KMS-11 (cell line): ENCODE results near the gene NCS1.

Source experiments
- H2AFZ ChIP-seq: fragments of 200-600 bp; sonication (generic); 2 replicates; pipeline ENCODE4 v1.6.1; 2016; ENCODE audit warnings: antibody characterized with exemption, mixed run types, low read depth
- H3K27ac ChIP-seq: fragments of 200-600 bp; sonication (generic); 2 replicates; pipeline ENCODE4 v1.6.1; 2016; ENCODE audit warnings: mild to moderate bottlenecking, mixed run types
- H3K27me3 ChIP-seq: fragments of 200-600 bp; sonication (generic); 2 replicates; pipeline ENCODE4 v1.6.1; 2017; ENCODE audit warnings: mild to moderate bottlenecking, low read depth, mixed run types, moderate library complexity; ENCODE audit not compliant: insufficient read depth
- H3K36me3 ChIP-seq: fragments of 200-600 bp; sonication (generic); 2 replicates; pipeline ENCODE4 v1.6.1; 2017; ENCODE audit warnings: mild to moderate bottlenecking, mixed run types; ENCODE audit not compliant: insufficient read depth
- H3K4me1 ChIP-seq: fragments of 200-600 bp; sonication (generic); 2 replicates; pipeline ENCODE4 v1.6.1; 2016; ENCODE audit warnings: mild to moderate bottlenecking, low read depth, mixed run types; ENCODE audit not compliant: poor library complexity, severe bottlenecking
- H3K4me2 ChIP-seq: fragments of 200-600 bp; sonication (generic); 2 replicates; pipeline ENCODE4 v1.7.0; 2016; ENCODE audit warnings: mild to moderate bottlenecking, mixed run types
- H3K4me3 ChIP-seq: fragments of 200-600 bp; sonication (generic); IDR thresholded peaks from 2 replicates; pipeline ENCODE4 v1.6.1; 2017; ENCODE audit warnings: low read depth, low read length, mixed read lengths; ENCODE audit not compliant: insufficient read depth
- H3K79me2 ChIP-seq: fragments of 200-600 bp; sonication (generic); 2 replicates; pipeline ENCODE4 v1.6.1; 2016; ENCODE audit warnings: low read depth, mixed run types; ENCODE audit not compliant: insufficient read depth
- H3K9ac ChIP-seq: fragments of 200-600 bp; sonication (generic); 2 replicates; pipeline ENCODE4 v1.6.1; 2016; ENCODE audit warnings: mild to moderate bottlenecking, mixed run types
- H4K20me1 ChIP-seq: fragments of 200-600 bp; sonication (generic); 2 replicates; pipeline ENCODE4 v1.6.1; 2016; ENCODE audit warnings: mild to moderate bottlenecking, mixed run types; ENCODE audit not compliant: insufficient read depth
- TF ChIP-seq, protein P1 (sequence below): fragments of 200-600 bp; sonication (generic); conservative IDR thresholded peaks from 2 replicates; pipeline ENCODE4 v1.6.1; 2017; ENCODE audit warnings: low read depth, mild to moderate bottlenecking, antibody characterized with exemption, low read length, moderate library complexity, mixed read lengths

NCS1 gene

DNA sequence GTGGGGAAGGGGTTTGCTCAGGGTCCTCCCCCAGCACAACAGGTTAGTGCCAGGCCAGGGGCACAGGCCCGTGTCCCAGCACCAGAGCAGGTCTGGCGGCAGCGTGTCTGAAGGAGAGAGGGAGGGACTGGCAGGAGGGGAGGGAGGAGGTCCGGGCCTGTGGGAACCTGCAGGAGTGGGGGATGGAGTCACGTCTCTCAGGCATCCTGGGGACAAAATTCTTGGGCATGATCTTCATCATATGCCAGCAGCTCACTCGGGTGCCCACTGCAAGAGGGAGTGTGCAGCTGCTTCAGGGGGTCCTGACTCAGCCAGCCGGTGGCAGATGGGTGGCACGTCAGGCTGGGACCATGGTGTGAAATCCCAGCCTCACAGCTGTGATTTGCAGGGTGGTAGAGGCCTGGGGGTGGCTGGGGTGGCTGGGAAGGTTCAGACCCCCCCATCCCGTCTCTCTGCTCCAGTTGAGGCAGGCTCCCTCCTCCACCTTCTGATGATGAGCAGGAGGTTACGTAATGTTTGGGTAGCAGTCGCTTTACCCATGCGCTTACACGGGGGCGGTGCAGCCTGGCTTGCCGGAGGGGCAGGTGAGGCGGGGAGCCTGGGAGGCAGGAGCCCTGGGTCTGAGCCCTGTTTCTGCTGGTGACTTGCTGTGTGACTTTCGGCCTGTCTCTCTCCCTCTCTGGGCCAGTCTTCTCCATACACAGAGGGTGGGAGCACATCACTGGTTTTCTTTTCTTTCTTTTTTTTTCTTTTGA is 40.5 kb downstream of the NCS1 start:
- Histone ChIP-seq H3K4me3 (no peak overlapping the region), H3K4me1 (no peaks in the 10 kb centered on the region), H3K9ac (no peak overlapping the region), H3K79me2 (no peaks in the 10 kb centered on the region), H3K27ac (no peak overlapping the region), H3K4me2 (no peak overlapping the region), H2AFZ (no peak overlapping the region), H4K20me1 (no peaks in the 10 kb centered on the region), H3K27me3 (no peaks in the 10 kb centered on the region), H3K36me3 (no peaks in the 10 kb centered on the region)
- TF ChIP-seq, protein P1, sequence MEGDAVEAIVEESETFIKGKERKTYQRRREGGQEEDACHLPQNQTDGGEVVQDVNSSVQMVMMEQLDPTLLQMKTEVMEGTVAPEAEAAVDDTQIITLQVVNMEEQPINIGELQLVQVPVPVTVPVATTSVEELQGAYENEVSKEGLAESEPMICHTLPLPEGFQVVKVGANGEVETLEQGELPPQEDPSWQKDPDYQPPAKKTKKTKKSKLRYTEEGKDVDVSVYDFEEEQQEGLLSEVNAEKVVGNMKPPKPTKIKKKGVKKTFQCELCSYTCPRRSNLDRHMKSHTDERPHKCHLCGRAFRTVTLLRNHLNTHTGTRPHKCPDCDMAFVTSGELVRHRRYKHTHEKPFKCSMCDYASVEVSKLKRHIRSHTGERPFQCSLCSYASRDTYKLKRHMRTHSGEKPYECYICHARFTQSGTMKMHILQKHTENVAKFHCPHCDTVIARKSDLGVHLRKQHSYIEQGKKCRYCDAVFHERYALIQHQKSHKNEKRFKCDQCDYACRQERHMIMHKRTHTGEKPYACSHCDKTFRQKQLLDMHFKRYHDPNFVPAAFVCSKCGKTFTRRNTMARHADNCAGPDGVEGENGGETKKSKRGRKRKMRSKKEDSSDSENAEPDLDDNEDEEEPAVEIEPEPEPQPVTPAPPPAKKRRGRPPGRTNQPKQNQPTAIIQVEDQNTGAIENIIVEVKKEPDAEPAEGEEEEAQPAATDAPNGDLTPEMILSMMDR, result no peak

DNA sequence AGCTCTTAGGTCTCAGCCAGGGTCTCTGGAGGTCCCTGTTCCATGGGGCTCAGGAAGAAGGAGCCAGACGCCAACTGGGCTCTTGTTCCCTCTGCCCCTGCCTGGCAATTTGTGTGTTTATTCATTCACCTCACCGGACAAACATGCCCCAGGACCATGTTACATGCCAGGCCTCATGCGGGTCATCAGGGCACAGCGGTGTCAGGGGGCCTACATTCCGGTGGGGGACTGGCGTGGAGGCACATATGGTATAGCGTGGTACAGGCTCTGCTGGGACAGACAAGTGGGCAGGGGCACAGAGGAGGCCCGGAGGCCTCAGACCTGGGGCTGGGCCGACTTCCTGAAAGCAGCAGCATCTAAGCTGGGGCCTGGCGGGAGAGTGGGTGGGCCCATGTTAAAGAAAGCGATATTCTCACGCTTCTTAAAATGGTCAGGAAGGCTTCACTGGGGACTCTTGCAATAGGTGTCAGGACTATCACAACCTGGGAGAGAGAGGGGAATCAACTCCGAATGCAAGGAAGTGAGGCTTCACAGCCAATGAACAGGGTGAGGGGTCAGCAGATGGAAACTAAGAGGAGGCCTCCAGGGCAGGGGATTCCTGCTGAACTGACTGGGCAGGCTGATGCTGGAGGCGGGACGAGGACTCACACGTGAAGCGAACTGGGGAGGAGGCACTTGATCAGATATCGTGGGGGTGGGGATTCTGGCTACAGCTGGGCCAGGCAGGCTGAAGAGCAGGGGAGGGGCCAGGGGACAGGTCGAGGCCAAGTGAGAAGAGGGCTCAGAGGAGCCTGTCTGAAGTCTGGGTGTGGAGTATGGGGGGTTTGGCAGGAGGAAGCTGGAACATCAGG is 41.9 kb downstream of the NCS1 start:
- Histone ChIP-seq H3K4me1 (no peaks in the 10 kb centered on the region), H3K79me2 (no peaks in the 10 kb centered on the region), H3K4me2 (no peak overlapping the region), H3K4me3 (no peak overlapping the region), H3K27me3 (no peaks in the 10 kb centered on the region), H4K20me1 (no peaks in the 10 kb centered on the region), H3K27ac (no peak overlapping the region), H3K9ac (no peak overlapping the region), H3K36me3 (no peaks in the 10 kb centered on the region), H2AFZ (no peak overlapping the region)
- TF ChIP-seq, protein P1, result no peak

DNA sequence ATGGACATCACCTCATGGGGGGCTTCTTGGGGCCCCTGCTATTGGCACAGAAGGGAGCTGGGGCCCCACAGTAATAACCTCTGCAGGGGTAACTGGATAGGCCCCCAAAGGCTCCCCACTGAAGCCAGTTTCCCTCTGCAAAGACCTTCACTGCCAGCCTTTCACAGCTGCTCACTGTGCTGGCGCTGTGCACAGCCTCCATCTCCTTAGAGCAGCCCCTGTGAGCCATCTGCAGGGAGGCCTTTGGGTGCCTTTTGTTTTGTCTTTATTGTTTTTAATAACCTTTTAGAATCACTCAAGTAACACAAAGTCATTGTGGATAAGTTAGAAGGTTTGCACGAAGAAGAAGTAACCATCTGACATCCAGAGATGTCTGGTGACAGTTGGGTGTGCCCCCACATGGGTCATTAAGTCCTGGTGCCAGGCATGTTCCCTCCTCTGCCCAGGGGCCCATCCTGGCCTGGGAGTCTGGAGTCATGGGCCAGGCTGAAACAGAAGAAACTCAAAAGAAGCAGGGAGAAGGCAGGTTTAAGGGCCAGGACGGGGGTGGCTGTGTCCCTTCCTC is 42.7 kb downstream of the NCS1 start:
- TF ChIP-seq, protein P1, result no peak
- Histone ChIP-seq H2AFZ (no peak overlapping the region), H4K20me1 (no peaks in the 10 kb centered on the region), H3K4me2 (no peak overlapping the region), H3K4me1 (no peaks in the 10 kb centered on the region), H3K36me3 (no peaks in the 10 kb centered on the region), H3K27ac (no peak overlapping the region), H3K9ac (no peak overlapping the region), H3K79me2 (no peaks in the 10 kb centered on the region), H3K27me3 (no peaks in the 10 kb centered on the region), H3K4me3 (no peak overlapping the region)

DNA sequence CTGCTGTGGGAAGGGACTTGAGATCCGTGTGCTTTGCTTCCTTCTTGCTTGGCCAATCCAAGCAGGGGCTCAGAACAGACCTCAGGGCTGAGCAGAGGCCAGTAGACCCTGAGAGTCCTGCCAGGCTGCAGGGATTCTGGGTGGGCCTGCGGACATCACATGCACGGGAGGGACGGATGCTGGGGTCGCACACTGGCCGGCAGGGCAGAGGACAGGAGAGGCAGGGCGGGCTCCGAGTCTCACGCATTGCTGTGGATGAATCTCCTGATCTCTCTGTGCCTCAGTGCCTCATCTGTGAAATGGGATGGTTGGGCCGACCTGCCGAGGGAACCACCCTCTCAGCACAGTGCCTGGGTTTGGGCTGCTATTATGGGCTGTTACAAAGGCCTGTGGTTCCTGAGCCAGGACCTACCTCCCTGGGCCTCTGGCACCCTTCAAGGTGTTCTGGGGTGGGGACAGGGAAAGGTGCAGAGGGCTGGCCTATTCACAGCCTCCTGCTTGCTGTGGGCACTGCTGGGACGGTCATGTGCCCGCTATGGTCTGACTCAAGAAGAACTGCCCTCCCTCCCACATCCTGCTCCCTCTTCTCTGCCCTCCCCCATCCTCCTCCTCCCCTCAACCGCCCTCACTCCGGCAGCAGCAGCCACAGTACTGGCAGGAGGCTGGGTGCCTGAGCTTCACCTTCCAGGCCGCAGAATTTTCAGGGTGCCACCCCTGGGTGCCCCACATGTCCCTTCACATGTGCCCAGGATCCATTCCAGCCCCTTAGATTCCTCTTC is 43.3 kb downstream of the NCS1 start:
- Histone ChIP-seq H3K36me3 (no peaks in the 10 kb centered on the region), H3K27ac (no peak overlapping the region), H3K4me2 (no peak overlapping the region), H3K27me3 (no peaks in the 10 kb centered on the region), H4K20me1 (no peaks in the 10 kb centered on the region), H2AFZ (no peak overlapping the region), H3K9ac (no peak overlapping the region), H3K79me2 (no peaks in the 10 kb centered on the region), H3K4me1 (no peaks in the 10 kb centered on the region), H3K4me3 (no peak overlapping the region)
- TF ChIP-seq, protein P1, result no peak
